Keratinocyte (primary cell): ENCODE data around the gene CPEB3. TPM values are rescaled to one million over a fixed set of nuclear protein-coding genes. Genes with fewer than 3 reads are reported as not detected.

Experiments
- DNase-seq: peaks from one replicate; pipeline ENCODE4 v3.0.0-alpha.2; 2011; ENCODE audit warnings: low read depth, missing footprints, low spot score
- FAIRE-seq: peaks from 2 replicates; lab custom pipeline; 2011; peaks lifted over from hg19 to GRCh38; lab: Jason Lieb, UNC
- H2AFZ ChIP-seq: 2 replicates; pipeline ENCODE4 v1.6.0; 2012; ENCODE audit warnings: low read length, control low read depth, inconsistent platforms; ENCODE audit not compliant: control insufficient read depth
- H3K27ac ChIP-seq: 2 replicates; pipeline ENCODE4 v1.5.1; 2011; ENCODE audit warnings: low read length; ENCODE audit not compliant: control insufficient read depth, insufficient read depth
- H3K27me3 ChIP-seq: 3 replicates; pipeline ENCODE4 v1.6.0; 2011; ENCODE audit warnings: low read length; ENCODE audit not compliant: control insufficient read depth, insufficient read depth; ENCODE audit errors: extremely low read depth
- H3K36me3 ChIP-seq, 2 experiments: 2 replicates in 1 of 2; 3 replicates in 1 of 2; pipeline ENCODE4 v1.5.1; 2011; ENCODE audit warnings: low read length in 2 of 2, mild to moderate bottlenecking in 1 of 2; ENCODE audit not compliant: control insufficient read depth in 2 of 2, insufficient read depth in 2 of 2; ENCODE audit errors: extremely low read depth in 1 of 2
- H3K4me1 ChIP-seq: 3 replicates; pipeline ENCODE4 v1.5.1; 2011; ENCODE audit warnings: low read length; ENCODE audit not compliant: control insufficient read depth, insufficient read depth; ENCODE audit errors: extremely low read depth
- H3K4me2 ChIP-seq: 3 replicates; pipeline ENCODE4 v1.6.0; 2011; ENCODE audit warnings: low read depth, low read length; ENCODE audit not compliant: control insufficient read depth, insufficient read depth; ENCODE audit errors: extremely low read depth
- H3K4me3 ChIP-seq, 3 experiments: fragments of 200-600 bp in 1 of 3; sonication (generic) in 1 of 3; 2 replicates in 2 of 3; 3 replicates in 1 of 3; pipeline ENCODE4 v1.5.1; 2011 to 2016; ENCODE audit warnings: low read length in 3 of 3, mild to moderate bottlenecking in 3 of 3, control low read depth in 2 of 3, inconsistent platforms in 1 of 3, low read depth in 1 of 3, mixed read lengths in 1 of 3, mixed run types in 1 of 3, moderate library complexity in 1 of 3; ENCODE audit not compliant: control insufficient read depth in 2 of 3, insufficient read depth in 2 of 3; ENCODE audit errors: extremely low read depth in 1 of 3
- H3K79me2 ChIP-seq: 2 replicates; pipeline ENCODE4 v1.6.0; 2012; ENCODE audit warnings: low read length; ENCODE audit not compliant: control insufficient read depth, insufficient read depth
- H3K9ac ChIP-seq: 3 replicates; pipeline ENCODE4 v1.6.0; 2011; ENCODE audit warnings: low read length; ENCODE audit not compliant: control insufficient read depth, insufficient read depth; ENCODE audit errors: extremely low read depth
- H3K9me1 ChIP-seq: 3 replicates; pipeline ENCODE4 v1.6.0; 2011; ENCODE audit warnings: low read length; ENCODE audit not compliant: control insufficient read depth, insufficient read depth; ENCODE audit errors: extremely low read depth
- H3K9me3 ChIP-seq: 2 replicates; pipeline ENCODE4 v1.5.1; 2012; ENCODE audit warnings: low read depth, low read length; ENCODE audit not compliant: control insufficient read depth
- H4K20me1 ChIP-seq: 3 replicates; pipeline ENCODE4 v1.6.0; 2011; ENCODE audit warnings: low read length; ENCODE audit not compliant: control insufficient read depth, insufficient read depth; ENCODE audit errors: extremely low read depth
- EZH2 ChIP-seq: IDR thresholded peaks from one replicate; pipeline ENCODE4 v1.6.1; 2012; ENCODE audit warnings: inconsistent platforms, mild to moderate bottlenecking, low read length, moderate library complexity
- dilution Hi-C: fragments of 300-500 bp; cut with MboI; formaldehyde crosslinking; loops from one replicate; pipeline ENCODE4 v1.7.0; 2020; ENCODE audit warnings: low sequenced_read_pairs; ENCODE audit not compliant: extremely low pct_ligation_motif_present
- polyA plus RNA-seq, 5 experiments: library from polyadenylated mRNA; depleted of rRNA in 3 of 5; stranded (reverse) in 3 of 5; stranded (forward) in 1 of 5; unstranded in 1 of 5; fragments of >200 nt; gene quantifications; 1 replicate in 1 of 5; 2 replicates in 3 of 5; 3 replicates in 1 of 5; pipeline versions ENCODE4 v1.2.1 to v1.2.3, GENCODE V29; 2011 to 2012; ENCODE audit warnings: missing spikeins in 2 of 5, low read depth in 1 of 5, low replicate concordance in 1 of 5
- TF ChIP-seq, protein P1 (sequence below), 3 experiments: IDR thresholded peaks in 1 of 3; conservative IDR thresholded peaks in 1 of 3; optimal IDR thresholded peaks in 1 of 3; 2 replicates in 2 of 3; 3 replicates in 1 of 3; pipeline versions ENCODE3 to v1.5.1; 2011; ENCODE audit warnings: low read length in 3 of 3, mild to moderate bottlenecking in 3 of 3, moderate library complexity in 2 of 3, control low read depth in 1 of 3, inconsistent platforms in 1 of 3; ENCODE audit not compliant: insufficient read depth in 2 of 3; ENCODE audit errors: extremely low read depth in 1 of 3

The CPEB3 gene
- polyA plus RNA-seq, 1 donor (not counting 4 experiments of a cell fraction or from before 2014, with no cell fraction given) = 0.47 TPM

DNA sequence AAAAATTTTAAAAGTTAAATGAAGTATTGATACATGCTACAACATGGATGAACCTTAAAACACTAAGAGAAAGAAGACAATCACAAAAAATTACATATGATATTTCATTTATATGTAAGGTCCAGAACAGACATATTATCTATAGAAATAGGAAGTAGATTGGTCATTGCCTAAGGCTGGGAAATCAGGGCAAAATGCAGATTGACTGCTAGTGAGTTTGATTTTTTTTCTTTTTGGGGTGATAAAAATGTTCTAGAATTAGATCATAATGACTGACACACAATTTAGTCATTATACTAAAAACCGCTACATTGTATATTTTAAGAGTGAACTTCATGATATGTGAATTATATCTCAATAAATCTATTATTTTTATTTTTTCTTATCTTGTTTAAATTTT is 88.3 kb downstream of the CPEB3 start:
- dilution Hi-C loops = no loop called here
- H3K4me3 ChIP-seq = no peak overlapping the region
- no peak overlapping the region for H2AFZ ChIP-seq
- DNase-seq (no peak), FAIRE-seq (no peak)
- H3K36me3 ChIP-seq = no peaks in the 10 kb centered on the region
- H3K9me1 ChIP-seq = no peaks in the 10 kb centered on the region
- TF ChIP-seq, protein P1, sequence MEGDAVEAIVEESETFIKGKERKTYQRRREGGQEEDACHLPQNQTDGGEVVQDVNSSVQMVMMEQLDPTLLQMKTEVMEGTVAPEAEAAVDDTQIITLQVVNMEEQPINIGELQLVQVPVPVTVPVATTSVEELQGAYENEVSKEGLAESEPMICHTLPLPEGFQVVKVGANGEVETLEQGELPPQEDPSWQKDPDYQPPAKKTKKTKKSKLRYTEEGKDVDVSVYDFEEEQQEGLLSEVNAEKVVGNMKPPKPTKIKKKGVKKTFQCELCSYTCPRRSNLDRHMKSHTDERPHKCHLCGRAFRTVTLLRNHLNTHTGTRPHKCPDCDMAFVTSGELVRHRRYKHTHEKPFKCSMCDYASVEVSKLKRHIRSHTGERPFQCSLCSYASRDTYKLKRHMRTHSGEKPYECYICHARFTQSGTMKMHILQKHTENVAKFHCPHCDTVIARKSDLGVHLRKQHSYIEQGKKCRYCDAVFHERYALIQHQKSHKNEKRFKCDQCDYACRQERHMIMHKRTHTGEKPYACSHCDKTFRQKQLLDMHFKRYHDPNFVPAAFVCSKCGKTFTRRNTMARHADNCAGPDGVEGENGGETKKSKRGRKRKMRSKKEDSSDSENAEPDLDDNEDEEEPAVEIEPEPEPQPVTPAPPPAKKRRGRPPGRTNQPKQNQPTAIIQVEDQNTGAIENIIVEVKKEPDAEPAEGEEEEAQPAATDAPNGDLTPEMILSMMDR (optimal IDR thresholded peaks at IDR 0.05 in 1 of 3, IDR thresholded peaks at IDR 0.05 in 1 of 3, conservative IDR thresholded peaks at IDR 0.05 in 1 of 3; ENCODE audit: extremely low read depth in 1 of 3, insufficient read depth in 2 of 3, low read length in 3 of 3) = no peak
- TF ChIP-seq EZH2 = no peak
- no peaks in the 10 kb centered on the region for H4K20me1 ChIP-seq
- no peaks in the 10 kb centered on the region for H3K9me3 ChIP-seq
- H3K4me1 ChIP-seq = peaks cover 6% of the 10 kb centered on the region
- H3K79me2 ChIP-seq = no peaks in the 10 kb centered on the region
- H3K9ac ChIP-seq = no peak overlapping the region
- H3K4me2 ChIP-seq = no peak overlapping the region
- H3K27ac ChIP-seq = no peak overlapping the region
- H3K27me3 ChIP-seq = no peaks in the 10 kb centered on the region

DNA sequence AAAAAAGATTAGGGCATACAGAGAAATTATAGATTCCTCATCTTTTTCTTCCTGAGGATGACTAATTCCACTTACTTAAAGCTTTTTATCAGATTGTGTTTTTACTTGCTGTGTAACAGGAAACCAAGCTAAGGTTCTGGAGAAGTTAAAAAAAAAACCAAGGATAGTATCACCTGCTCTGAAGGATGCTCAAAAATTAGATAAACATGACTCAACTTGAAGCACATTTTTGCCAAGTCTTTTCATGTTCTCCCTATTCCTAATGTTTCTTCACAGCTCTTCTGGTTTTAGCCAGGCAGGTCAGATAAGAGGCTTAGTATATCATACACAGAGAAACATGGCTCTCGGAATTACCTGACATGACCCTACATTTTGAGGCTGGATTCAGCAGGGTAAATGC is 90.3 kb downstream of the CPEB3 start:
- Histone ChIP-seq H3K27ac (peak overlapping the region; percentile 65), H3K4me2 (peak overlapping the region; percentile 35), H3K36me3 (no peaks in the 10 kb centered on the region), H3K4me1 (peaks cover 6% of the 10 kb centered on the region), H4K20me1 (no peaks in the 10 kb centered on the region), H3K79me2 (no peaks in the 10 kb centered on the region), H3K9ac (peak overlapping the region; percentile 42), H2AFZ (peak overlapping the region; percentile 74), H3K9me1 (no peaks in the 10 kb centered on the region), H3K27me3 (no peaks in the 10 kb centered on the region), H3K9me3 (no peaks in the 10 kb centered on the region), H3K4me3 (no peak overlapping the region)
- FAIRE-seq (peak; percentile 92), DNase-seq (peak; percentile 73)
- no peak for TF ChIP-seq EZH2
- TF ChIP-seq, protein P1 (optimal IDR thresholded peaks at IDR 0.05 in 1 of 3, IDR thresholded peaks at IDR 0.05 in 1 of 3, conservative IDR thresholded peaks at IDR 0.05 in 1 of 3; ENCODE audit: extremely low read depth in 1 of 3, insufficient read depth in 2 of 3, low read length in 3 of 3) = no peak
- dilution Hi-C loops = no loop called here
